ENCODE results near the gene FZD7. TPM values are rescaled to one million over a fixed set of nuclear protein-coding genes. Genes with fewer than 3 reads are reported as not detected.

FZD7 gene
- total RNA-seq, 1 experiment from 2014 or later: 14.6 TPM

DNA sequence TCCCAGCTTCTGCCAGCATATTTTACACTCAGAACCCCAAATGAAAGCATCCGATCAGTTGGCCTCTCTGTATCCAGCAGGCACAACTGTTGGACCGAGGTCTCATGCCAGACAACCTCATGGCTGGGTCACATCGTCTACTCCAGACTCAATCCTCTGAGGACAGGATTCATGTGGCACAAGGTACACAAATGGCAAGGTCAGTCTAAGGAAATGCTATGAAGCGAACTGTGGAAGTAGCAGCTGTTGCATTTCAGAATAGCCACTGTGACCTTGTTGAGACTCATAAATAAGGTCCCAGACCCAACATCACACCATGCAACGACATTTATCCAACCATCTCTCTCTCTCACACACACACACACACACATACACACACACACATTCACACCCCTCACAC is 7.1 kb upstream of the FZD7 start:
- TF ChIP-seq ZBTB33 (IDR thresholded peaks at IDR 0.05; ENCODE audit: extremely low read depth, insufficient replicate concordance, low read length): no peak
- TF ChIP-seq EZH2 (IDR thresholded peaks at IDR 0.05): no peak
- no peak for TF ChIP-seq CBX3 (IDR thresholded peaks at IDR 0.05; ENCODE audit: low read depth)
- TF ChIP-seq ATF3 (IDR thresholded peaks at IDR 0.05): no peak
- TF ChIP-seq POLR2AphosphoS5 (IDR thresholded peaks at IDR 0.05; ENCODE audit: low read depth, low read length): no peak
- no peak for TF ChIP-seq EGR1 (IDR thresholded peaks at IDR 0.05; ENCODE audit: low read depth)
- TF ChIP-seq SP1 (IDR thresholded peaks at IDR 0.05; ENCODE audit: low read depth): no peak
- TF ChIP-seq ELF1 (IDR thresholded peaks at IDR 0.05; ENCODE audit: borderline replicate concordance, low read depth): no peak
- TF ChIP-seq POLR2A (IDR thresholded peaks at IDR 0.05; ENCODE audit: borderline replicate concordance, extremely low read depth, insufficient read depth, insufficient read length): no peak
- TF ChIP-seq ZNF274 (IDR thresholded peaks at IDR 0.05; ENCODE audit: low read depth, low read length): no peak
- TF ChIP-seq SIN3A (IDR thresholded peaks at IDR 0.05; ENCODE audit: low read depth): no peak
- no peak for TF ChIP-seq REST (IDR thresholded peaks at IDR 0.05; ENCODE audit: low read depth)
- TF ChIP-seq YY1 (IDR thresholded peaks at IDR 0.05; ENCODE audit: extremely low read depth, insufficient replicate concordance, low read depth, low read length): no peak
- TF ChIP-seq SRF (IDR thresholded peaks at IDR 0.05; ENCODE audit: low read depth): no peak
- TF ChIP-seq ZFX (IDR thresholded peaks at IDR 0.05): no peak
- no peak for TF ChIP-seq JUND (IDR thresholded peaks at IDR 0.05)
- no peak for TF ChIP-seq MAX (IDR thresholded peaks at IDR 0.05)
- no peak for TF ChIP-seq FOSL1 (IDR thresholded peaks at IDR 0.05; ENCODE audit: low read depth)
- TF ChIP-seq EZH2phosphoT487 (IDR thresholded peaks at IDR 0.05; ENCODE audit: borderline replicate concordance): no peak
- no peak for TF ChIP-seq TCF7L2 (IDR thresholded peaks at IDR 0.05; ENCODE audit: borderline replicate concordance, extremely low read depth, insufficient read depth, insufficient read length)
- intact Hi-C loops (cut with micrococcal nuclease): no loop called here
- Histone ChIP-seq H3K27me3 (ENCODE audit: insufficient read depth, low read length) (no peaks in the 10 kb centered on the region), H3K36me3 (ENCODE audit: control insufficient read depth in 1 of 2, insufficient read depth in 2 of 2, low read length in 2 of 2) (no peaks in the 10 kb centered on the region), H3K4me1 (ENCODE audit: control insufficient read depth in 1 of 2, insufficient read depth in 2 of 2, low read length in 2 of 2) (no peaks in the 10 kb centered on the region), H3K4me2 (ENCODE audit: low read length) (no peak overlapping the region), H3K27ac (ENCODE audit: low read depth, low read length) (no peak overlapping the region), H3K79me2 (ENCODE audit: insufficient read depth, low read length) (no peaks in the 10 kb centered on the region), H3K4me3 (replicated peaks in 1 of 2; ENCODE audit: low read depth in 1 of 2, low read length in 2 of 2) (no peak overlapping the region), H3K9ac (ENCODE audit: low read length) (no peak overlapping the region), H2AFZ (ENCODE audit: low read depth, low read length, poor library complexity, severe bottlenecking) (no peak overlapping the region), H4K20me1 (ENCODE audit: insufficient read depth) (no peaks in the 10 kb centered on the region), H3K9me3 (ENCODE audit: control insufficient read depth in 1 of 2, insufficient read depth in 1 of 2, low read depth in 1 of 2, low read length in 2 of 2) (no peaks in the 10 kb centered on the region), H3K9me2 (ENCODE audit: insufficient read depth) (no peaks in the 10 kb centered on the region)
- ATAC-seq (no peak), DNase-seq (ENCODE audit: low read depth, low spot score) (no peak)
- CTCF ChIA-PET: no interaction called here
- BruUV-seq (replicated peaks): no TSS peak
- POLR2A ChIA-PET: no interaction called here
- RAD21 ChIA-PET (ENCODE audit: low non-redundant PET in 1 of 2, low total read pairs in 2 of 2, uncharacterized antibody in 2 of 2, unreplicated experiment in 2 of 2): no interaction called here

Data from HCT116 (cell line).